Measurements from ENCODE around the gene ADGRB3. TPM values are rescaled to one million over a fixed set of nuclear protein-coding genes. Genes with fewer than 3 reads are reported as not detected.

The ADGRB3 gene
- total RNA-seq, 1 donor from 2014 or later = 2.7 TPM

DNA sequence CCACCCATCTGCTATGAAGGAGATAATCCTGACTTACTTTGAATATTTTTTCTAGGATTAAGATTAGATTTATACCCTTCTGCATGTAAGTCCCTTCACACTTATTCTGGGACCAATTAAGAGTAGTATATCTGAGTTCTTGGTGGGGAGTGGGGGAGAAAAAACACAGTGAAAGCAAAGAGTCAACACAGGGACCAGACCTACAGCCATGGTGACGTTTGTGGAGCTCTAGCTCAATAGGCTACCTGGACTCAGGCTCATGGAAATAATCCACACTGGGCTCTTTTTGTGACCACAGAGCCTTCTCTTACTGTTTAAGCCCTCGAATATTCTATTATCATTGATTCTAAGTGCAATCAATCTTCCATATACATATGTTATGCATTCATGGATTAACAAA, 670.4 kb downstream of the ADGRB3 start:
- H3K27me3 ChIP-seq = no peaks in the 10 kb centered on the region
- no peaks in the 10 kb centered on the region for H3K4me1 ChIP-seq
- TF ChIP-seq POLR2A (IDR thresholded peaks at IDR 0.05) (no peak), POLR2AphosphoS5 (IDR thresholded peaks at IDR 0.05; ENCODE audit: insufficient read depth in 1 of 2, low read depth in 1 of 2) (no peak)
- TF ChIP-seq, protein P1, sequence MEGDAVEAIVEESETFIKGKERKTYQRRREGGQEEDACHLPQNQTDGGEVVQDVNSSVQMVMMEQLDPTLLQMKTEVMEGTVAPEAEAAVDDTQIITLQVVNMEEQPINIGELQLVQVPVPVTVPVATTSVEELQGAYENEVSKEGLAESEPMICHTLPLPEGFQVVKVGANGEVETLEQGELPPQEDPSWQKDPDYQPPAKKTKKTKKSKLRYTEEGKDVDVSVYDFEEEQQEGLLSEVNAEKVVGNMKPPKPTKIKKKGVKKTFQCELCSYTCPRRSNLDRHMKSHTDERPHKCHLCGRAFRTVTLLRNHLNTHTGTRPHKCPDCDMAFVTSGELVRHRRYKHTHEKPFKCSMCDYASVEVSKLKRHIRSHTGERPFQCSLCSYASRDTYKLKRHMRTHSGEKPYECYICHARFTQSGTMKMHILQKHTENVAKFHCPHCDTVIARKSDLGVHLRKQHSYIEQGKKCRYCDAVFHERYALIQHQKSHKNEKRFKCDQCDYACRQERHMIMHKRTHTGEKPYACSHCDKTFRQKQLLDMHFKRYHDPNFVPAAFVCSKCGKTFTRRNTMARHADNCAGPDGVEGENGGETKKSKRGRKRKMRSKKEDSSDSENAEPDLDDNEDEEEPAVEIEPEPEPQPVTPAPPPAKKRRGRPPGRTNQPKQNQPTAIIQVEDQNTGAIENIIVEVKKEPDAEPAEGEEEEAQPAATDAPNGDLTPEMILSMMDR (IDR thresholded peaks at IDR 0.05) = no peak
- no peaks in the 10 kb centered on the region for H3K36me3 ChIP-seq
- no peak overlapping the region for H3K27ac ChIP-seq
- no peak overlapping the region for H3K4me3 ChIP-seq
- no peak for DNase-seq (ENCODE audit: extremely low spot score in 2 of 2)
- H3K9me3 ChIP-seq = no peaks in the 10 kb centered on the region
- intact Hi-C loops (cut with DNase I) = no loop called here

DNA sequence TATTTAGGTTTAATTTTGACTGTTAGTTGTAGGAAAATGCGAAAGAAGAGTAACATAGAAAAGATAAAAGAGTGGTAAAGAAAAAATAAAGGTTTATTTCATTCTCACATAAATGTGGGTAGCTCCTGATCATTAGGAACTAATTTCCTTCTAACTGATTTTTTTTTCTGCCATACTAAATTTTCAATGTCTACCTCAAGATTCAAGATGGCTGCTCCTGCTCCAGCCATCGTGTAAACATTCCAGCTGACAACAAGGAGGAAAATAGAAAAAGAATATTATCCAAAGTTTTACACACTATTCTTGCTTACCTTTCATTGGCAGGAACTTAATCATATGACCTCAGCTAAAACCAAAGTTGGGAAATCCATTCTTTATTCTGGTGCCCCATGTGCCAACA, 673.5 kb downstream of the ADGRB3 start:
- Histone ChIP-seq H3K4me3 (no peak overlapping the region), H3K27ac (no peak overlapping the region), H3K9me3 (no peaks in the 10 kb centered on the region), H3K36me3 (no peaks in the 10 kb centered on the region), H3K27me3 (no peaks in the 10 kb centered on the region), H3K4me1 (no peaks in the 10 kb centered on the region)
- intact Hi-C loops (cut with DNase I) = no loop called here
- TF ChIP-seq, protein P1 (IDR thresholded peaks at IDR 0.05) = no peak
- TF ChIP-seq POLR2AphosphoS5 (IDR thresholded peaks at IDR 0.05; ENCODE audit: insufficient read depth in 1 of 2, low read depth in 1 of 2) (no peak), POLR2A (IDR thresholded peaks at IDR 0.05) (no peak)
- no peak for DNase-seq (ENCODE audit: extremely low spot score in 2 of 2)

DNA sequence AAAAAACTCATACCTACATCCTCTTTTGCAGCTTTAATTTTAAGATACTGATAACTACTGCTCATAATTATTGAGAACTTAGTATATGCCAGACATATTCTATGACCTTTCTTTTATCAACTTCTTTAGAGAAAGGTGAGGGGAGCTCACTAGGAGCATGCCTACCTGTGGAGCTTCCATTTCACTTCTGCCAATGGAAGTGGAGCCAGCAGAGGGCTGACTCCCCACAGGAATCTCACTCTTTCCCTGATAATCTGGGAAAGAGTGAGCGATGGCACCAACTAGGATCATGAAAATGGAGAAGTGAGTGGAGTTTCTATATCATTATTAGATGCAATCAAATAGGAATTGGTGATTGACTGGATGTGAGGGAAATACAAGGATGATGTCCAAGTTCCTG, 676.8 kb downstream of the ADGRB3 start:
- Histone ChIP-seq H3K27me3 (no peaks in the 10 kb centered on the region), H3K27ac (no peak overlapping the region), H3K4me1 (no peaks in the 10 kb centered on the region), H3K4me3 (no peak overlapping the region), H3K9me3 (no peaks in the 10 kb centered on the region), H3K36me3 (no peaks in the 10 kb centered on the region)
- intact Hi-C loops (cut with DNase I) = no loop called here
- TF ChIP-seq POLR2A (IDR thresholded peaks at IDR 0.05) (no peak), POLR2AphosphoS5 (IDR thresholded peaks at IDR 0.05; ENCODE audit: insufficient read depth in 1 of 2, low read depth in 1 of 2) (no peak)
- TF ChIP-seq, protein P1 (IDR thresholded peaks at IDR 0.05) = no peak
- DNase-seq (ENCODE audit: extremely low spot score in 2 of 2) = no peak

DNA sequence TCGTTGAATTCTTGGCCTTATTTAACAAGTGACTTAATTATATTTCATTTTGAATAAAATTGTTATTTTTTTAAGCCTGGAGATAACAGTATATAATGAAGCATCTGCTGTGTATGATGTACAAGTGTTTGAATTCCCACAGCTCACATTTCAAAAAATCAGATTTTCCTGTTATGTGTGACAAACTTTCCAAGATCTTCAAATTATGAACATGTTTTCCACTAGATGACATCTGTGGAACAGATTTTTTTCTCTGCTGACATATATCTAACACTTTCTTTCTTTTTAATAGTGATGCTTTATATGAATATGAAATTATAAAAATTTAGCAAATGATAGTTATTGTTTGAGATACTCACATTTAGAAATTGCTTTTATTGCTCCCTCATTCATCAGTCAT, 678.9 kb downstream of the ADGRB3 start:
- no peak for TF ChIP-seq POLR2A (IDR thresholded peaks at IDR 0.05)
- no peak for TF ChIP-seq POLR2AphosphoS5 (IDR thresholded peaks at IDR 0.05; ENCODE audit: insufficient read depth in 1 of 2, low read depth in 1 of 2)
- TF ChIP-seq, protein P1 (IDR thresholded peaks at IDR 0.05) = no peak

DNA sequence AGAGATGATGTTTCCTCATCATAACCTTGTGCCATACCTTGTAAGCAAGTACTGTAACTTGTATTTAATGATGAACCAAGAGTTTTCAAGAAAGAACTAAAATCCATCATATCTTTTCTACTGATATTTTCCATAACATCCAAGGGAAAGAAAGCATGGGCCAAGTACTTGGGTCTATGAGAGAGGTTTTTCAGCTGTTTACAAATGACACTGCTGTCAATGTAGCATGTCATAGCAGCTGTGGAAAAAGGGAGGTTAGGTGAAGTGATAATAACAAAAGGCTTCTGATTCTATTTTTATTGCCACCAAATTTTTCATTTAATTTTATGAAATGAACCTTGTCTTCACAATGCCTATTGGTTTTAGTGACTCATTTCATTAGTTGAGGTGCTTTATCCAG, 679.4 kb downstream of the ADGRB3 start:
- Histone ChIP-seq H3K36me3 (no peaks in the 10 kb centered on the region), H3K27me3 (no peaks in the 10 kb centered on the region), H3K4me3 (no peak overlapping the region), H3K9me3 (no peaks in the 10 kb centered on the region), H3K4me1 (no peaks in the 10 kb centered on the region), H3K27ac (no peak overlapping the region)
- DNase-seq (ENCODE audit: extremely low spot score in 2 of 2) = no peak
- intact Hi-C loops (cut with DNase I) = no loop called here
- TF ChIP-seq, protein P1 (IDR thresholded peaks at IDR 0.05) = no peak
- TF ChIP-seq POLR2AphosphoS5 (IDR thresholded peaks at IDR 0.05; ENCODE audit: insufficient read depth in 1 of 2, low read depth in 1 of 2) = no peak
- TF ChIP-seq POLR2A (IDR thresholded peaks at IDR 0.05) = no peak

More for the DNA sequence above, 678.9 kb downstream of the ADGRB3 start:
- intact Hi-C loops (cut with DNase I) = no loop called here
- H3K4me3 ChIP-seq = no peak overlapping the region
- H3K27me3 ChIP-seq = no peaks in the 10 kb centered on the region
- H3K36me3 ChIP-seq = no peaks in the 10 kb centered on the region
- no peak for DNase-seq (ENCODE audit: extremely low spot score in 2 of 2)
- H3K9me3 ChIP-seq = no peaks in the 10 kb centered on the region
- H3K4me1 ChIP-seq = no peaks in the 10 kb centered on the region
- H3K27ac ChIP-seq = no peak overlapping the region
